Transverse colon (tissue), 4 donors: ENCODE data around the gene PLEKHA7. TPM values are rescaled to one million over a fixed set of nuclear protein-coding genes. Genes with fewer than 3 reads are reported as not detected.
A peak's percentile ranks its signal among the peaks of the same experiment; 100 is the strongest.

Experiments used
- DNase-seq: peaks from one replicate; pipeline ENCODE4 v3.0.0-alpha.2; 2019
- H3K27ac ChIP-seq, 4 donors: fragments of 200-600 bp; sonication (generic); 2 replicates each; pipeline ENCODE4 v1.5.1; 2016 to 2018; ENCODE audit warnings: inconsistent platforms in 4 of 4
- H3K27me3 ChIP-seq: fragments of 200-600 bp; sonication (generic); 2 replicates; pipeline ENCODE4 v1.5.1; 2017; ENCODE audit warnings: inconsistent platforms
- H3K36me3 ChIP-seq, 4 donors: fragments of 200-600 bp; sonication (generic); 2 replicates each; pipeline ENCODE4 v1.5.1; 2017 to 2019; ENCODE audit warnings: inconsistent platforms in 4 of 4
- H3K4me1 ChIP-seq, 4 donors: fragments of 200-600 bp; sonication (generic); 2 replicates each; pipeline ENCODE4 v1.5.1; 2017 to 2020; ENCODE audit warnings: inconsistent platforms in 4 of 4
- H3K4me3 ChIP-seq, 4 donors: fragments of 200-600 bp; sonication (generic); 1 replicate in 1 of 4; 2 replicates in 3 of 4; pipeline versions ENCODE4 v1.5.1 to v1.6.1; 2017 to 2019; ENCODE audit warnings: inconsistent platforms in 4 of 4
- H3K9me3 ChIP-seq, 2 donors: fragments of 200-600 bp; sonication (generic); 2 replicates each; pipeline ENCODE4 v1.5.1; 2017 to 2019; ENCODE audit warnings: inconsistent platforms in 2 of 2
- EP300 ChIP-seq: sonication (generic); formaldehyde crosslinking; IDR thresholded peaks from one replicate; pipeline ENCODE4 v1.6.1; 2017; ENCODE audit warnings: antibody characterized with exemption, low read depth
- POLR2A ChIP-seq: fragments of 450-650 bp; IDR thresholded peaks from one replicate; pipeline ENCODE4 v1.6.1; 2016; ENCODE audit warnings: antibody characterized with exemption, mild to moderate bottlenecking, moderate library complexity
- POLR2AphosphoS5 ChIP-seq, 3 donors: sonication (generic); formaldehyde crosslinking; IDR thresholded peaks; one replicate each; pipeline ENCODE4 v1.6.1; 2016; ENCODE audit warnings: antibody characterized with exemption in 3 of 3
- WGBS, 2 donors: methylation state at CpG; one replicate each; pipeline ENCODE4 v1.1.5; 2018; ENCODE audit warnings: low coverage in 1 of 2; 5-methylcytosine and 5-hydroxymethylcytosine counted together
- in situ Hi-C, 4 donors: fragments of 200-750 bp; cut with MboI; loops; one replicate each; pipeline versions ENCODE4 v1.15.0 to v1.15.1; 2017; ENCODE audit warnings: low sequenced_read_pairs in 3 of 4, low pct_ligation_motif_present in 1 of 4, low pct_unique_long_range_greater_than_20kb in 1 of 4
- intact Hi-C: fragments of 100-400 bp; cut with DNase I; formaldehyde crosslinking; loops from one replicate; pipeline ENCODE4 v1.15.1; 2023; ENCODE audit warnings: low total_unique reads
- total RNA-seq, 4 donors: library from RNA; depleted of rRNA; stranded (reverse); fragments of >200 nt; gene quantifications; one replicate each; pipeline ENCODE4 v1.1.0, GENCODE V29; 2016
- TF ChIP-seq, protein P1 (sequence below), 5 experiments: fragments of 200-600 bp in 3 of 5; fragments of 450-650 bp in 2 of 5; sonication (generic) in 3 of 5; IDR thresholded peaks; 1 replicate in 2 of 5; 2 replicates in 3 of 5; pipeline ENCODE4 v1.5.1; 2016 to 2017; ENCODE audit warnings: antibody characterized with exemption in 5 of 5, inconsistent platforms in 3 of 5, mild to moderate bottlenecking in 2 of 5, moderate library complexity in 1 of 5

PLEKHA7 gene
- total RNA-seq, 4 donors from 2014 or later: 109 to 243 (median 114) TPM

GRCh38 chr11:16738193-16738946 is 275.8 kb downstream of the PLEKHA7 start, which contains the start of gene C11orf58:
C11orf58 (plus strand) TSS chr11:16738647; CDS start chr11:16738779, 132 bp downstream.
- Histone ChIP-seq H3K27me3 (no peaks in the 10 kb centered on the region), H3K36me3 (no peaks in the 10 kb centered on the region), H3K4me3 (peak within 1 kb of the TSS; percentile 75 to 97 (median 90)), H3K4me1 (peaks cover 9 to 42% (median 29%) of the 10 kb centered on the region in 4 donors), H3K27ac (peak within 1 kb of the TSS; percentile 91 to 99 (median 94)), H3K9me3 (no peaks in the 10 kb centered on the region)
- 0 to 1% methylated on average over 2 to 42 of the region's 47 CpGs for WGBS, 2 donors
- TF ChIP-seq EP300: no peak
- TF ChIP-seq POLR2AphosphoS5 (IDR thresholded peaks at IDR 0.05): peak; percentile 90 to 92 (median 91)
- TF ChIP-seq, protein P1, sequence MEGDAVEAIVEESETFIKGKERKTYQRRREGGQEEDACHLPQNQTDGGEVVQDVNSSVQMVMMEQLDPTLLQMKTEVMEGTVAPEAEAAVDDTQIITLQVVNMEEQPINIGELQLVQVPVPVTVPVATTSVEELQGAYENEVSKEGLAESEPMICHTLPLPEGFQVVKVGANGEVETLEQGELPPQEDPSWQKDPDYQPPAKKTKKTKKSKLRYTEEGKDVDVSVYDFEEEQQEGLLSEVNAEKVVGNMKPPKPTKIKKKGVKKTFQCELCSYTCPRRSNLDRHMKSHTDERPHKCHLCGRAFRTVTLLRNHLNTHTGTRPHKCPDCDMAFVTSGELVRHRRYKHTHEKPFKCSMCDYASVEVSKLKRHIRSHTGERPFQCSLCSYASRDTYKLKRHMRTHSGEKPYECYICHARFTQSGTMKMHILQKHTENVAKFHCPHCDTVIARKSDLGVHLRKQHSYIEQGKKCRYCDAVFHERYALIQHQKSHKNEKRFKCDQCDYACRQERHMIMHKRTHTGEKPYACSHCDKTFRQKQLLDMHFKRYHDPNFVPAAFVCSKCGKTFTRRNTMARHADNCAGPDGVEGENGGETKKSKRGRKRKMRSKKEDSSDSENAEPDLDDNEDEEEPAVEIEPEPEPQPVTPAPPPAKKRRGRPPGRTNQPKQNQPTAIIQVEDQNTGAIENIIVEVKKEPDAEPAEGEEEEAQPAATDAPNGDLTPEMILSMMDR (IDR thresholded peaks at IDR 0.05): no peak
- TF ChIP-seq POLR2A: peak; percentile 93
- peak; percentile 96 for DNase-seq
- in situ Hi-C loops: no loop called here
- intact Hi-C loops: no loop called here

DNA sequence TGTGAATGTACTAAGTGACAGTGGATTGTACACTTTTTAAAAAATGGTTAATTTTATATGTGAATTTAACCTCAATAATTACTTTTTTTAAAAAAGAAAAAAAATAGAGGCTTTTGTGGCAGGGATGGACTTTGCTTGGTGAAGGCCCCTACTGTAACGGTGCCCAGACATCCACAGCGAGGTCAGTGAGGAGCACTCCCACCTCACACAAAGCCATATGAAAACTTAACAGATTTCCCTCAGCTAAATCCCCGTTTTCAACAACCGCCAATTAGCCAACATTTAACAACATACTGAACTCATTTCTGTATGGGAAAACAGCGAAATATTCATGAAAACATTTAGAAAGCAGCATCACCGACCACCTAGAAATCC is 276.4 kb downstream of the PLEKHA7 start:
- Histone ChIP-seq H3K27me3 (no peaks in the 10 kb centered on the region), H3K27ac (peak overlapping the region; percentile 91 to 99 (median 94)), H3K36me3 (no peaks in the 10 kb centered on the region), H3K9me3 (no peaks in the 10 kb centered on the region), H3K4me3 (peak overlapping the region; percentile 75 to 97 (median 90)), H3K4me1 (peaks cover 9 to 38% (median 29%) of the 10 kb centered on the region in 4 donors)
- intact Hi-C loops (no loop called here), in situ Hi-C loops (no loop called here)
- no peak for DNase-seq
- TF ChIP-seq POLR2AphosphoS5 (IDR thresholded peaks at IDR 0.05) (no peak), POLR2A (no peak), EP300 (no peak)
- 0% methylated on average over 2 to 6 of the region's 6 CpGs for WGBS, 2 donors

Other genes starting within 250 kb of the PLEKHA7 start
- gene RPS13, start 63.3 kb upstream of the PLEKHA7 start, total RNA-seq: 1,000 to 10,000 TPM in 1 of 4 donors, 100 to 1,000 TPM in 3; 454 to 1,423 (median 780) TPM
- 100 to 1,000 TPM in 1 of 4 donors, 10 to 100 TPM in 3; 16.1 to 225 (median 47.8) TPM for gene PIK3C2A, start 193.6 kb upstream of the PLEKHA7 start, total RNA-seq